OCI-M1 (cell line): ENCODE results near the gene ITGB7.

Source experiments
- DNase-seq: peaks from one replicate; lab custom pipeline; 2025; lab: John Stamatoyannopoulos, UW

ITGB7 gene

GRCh38 chr12:53143355-53143754, 63.7 kb downstream of the ITGB7 start:
- DNase-seq, result no peak
